Astrocyte of the hippocampus (primary cell): ENCODE results near the gene DPH1.

Source experiments
- DNase-seq: peaks from one replicate; pipeline ENCODE4 v3.0.0; 2011; ENCODE audit warnings: low read depth, low spot score

Gene DPH1

DNA sequence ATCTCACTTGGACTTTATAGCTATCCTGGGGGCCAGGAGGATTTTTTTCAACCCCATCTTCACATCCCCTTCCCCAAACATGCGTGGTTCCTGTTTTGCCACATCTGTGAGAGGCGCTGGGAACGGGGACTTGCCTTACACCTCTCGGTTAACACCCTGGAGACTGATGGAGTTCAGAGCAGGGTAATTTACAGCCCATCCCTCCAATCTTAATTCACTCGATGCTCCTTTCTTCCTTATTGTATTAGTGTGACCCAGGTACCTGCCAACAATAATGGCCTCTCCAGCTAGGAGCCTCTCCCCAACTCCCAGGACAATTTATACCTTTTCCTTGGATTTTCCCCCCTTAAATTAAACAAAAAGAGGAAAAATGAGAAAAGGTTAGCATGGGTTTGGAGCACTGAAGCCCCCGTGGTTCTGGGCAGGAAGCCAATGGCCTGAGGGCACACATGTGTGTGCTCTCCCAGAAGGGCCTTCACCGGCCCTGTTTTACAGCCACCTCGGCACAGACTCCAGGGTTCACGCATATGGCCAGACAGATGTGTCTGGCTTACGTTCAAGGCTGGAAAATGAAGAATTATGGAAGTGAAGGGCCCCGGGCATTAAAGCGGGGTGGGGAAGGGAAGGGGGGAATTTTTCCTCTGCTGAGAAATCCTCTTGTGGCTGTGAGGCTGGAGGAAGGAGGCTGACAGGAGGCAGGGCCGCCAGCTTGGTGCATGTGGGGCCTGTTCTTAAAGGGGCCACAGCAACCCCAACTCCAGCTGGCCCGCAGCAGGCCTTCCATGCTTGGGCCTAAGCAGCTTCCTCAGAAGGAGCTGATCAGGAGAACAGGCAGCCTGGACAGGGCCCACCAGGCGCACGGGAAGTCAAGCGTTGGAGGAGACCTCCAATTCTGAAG, 46.4 kb downstream of the DPH1 start:
- no peak for DNase-seq

DNA sequence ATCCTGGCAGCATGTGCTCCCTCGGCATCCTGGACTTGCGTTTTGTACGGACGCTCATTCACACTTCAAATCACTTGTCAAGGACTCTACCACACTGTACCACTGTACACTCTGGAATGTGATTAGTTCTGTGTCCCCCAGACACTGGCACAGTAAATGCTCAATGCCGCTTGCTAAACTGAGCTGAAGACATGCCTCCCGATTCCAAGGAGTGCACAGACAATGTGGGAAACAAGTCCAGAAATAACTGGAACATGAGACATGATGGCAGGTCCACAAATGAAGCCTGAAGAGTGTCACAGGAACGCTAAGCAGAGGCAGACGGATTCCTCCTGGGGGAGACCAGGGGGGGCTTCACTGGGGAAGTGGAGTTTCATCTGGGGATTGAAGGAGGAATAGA, 47.1 kb downstream of the DPH1 start:
- DNase-seq, result no peak

DNA sequence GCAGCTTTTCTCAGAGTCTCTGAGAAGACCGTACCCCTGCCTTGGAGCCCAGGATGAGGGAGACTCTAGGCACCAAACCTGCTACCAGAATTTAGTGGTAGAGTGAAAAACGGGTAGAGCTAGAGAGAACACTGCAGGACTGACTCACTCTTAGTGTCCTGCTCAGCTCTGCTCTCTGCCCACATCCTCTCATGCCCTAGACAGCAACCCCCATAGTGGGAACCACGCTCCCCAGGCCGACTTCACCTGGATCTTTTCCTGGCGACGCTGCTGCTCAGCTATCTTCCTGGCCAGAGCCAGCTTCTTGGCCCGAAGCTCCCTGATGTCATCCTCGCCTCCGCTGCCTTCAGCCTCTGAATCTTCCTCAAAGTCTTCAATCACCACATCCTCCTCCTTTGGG, 51.6 kb downstream of the DPH1 start:
- no peak for DNase-seq

GRCh38 chr17:2082003-2082781, 52.2 kb downstream of the DPH1 start:
- DNase-seq, result no peak

DNA sequence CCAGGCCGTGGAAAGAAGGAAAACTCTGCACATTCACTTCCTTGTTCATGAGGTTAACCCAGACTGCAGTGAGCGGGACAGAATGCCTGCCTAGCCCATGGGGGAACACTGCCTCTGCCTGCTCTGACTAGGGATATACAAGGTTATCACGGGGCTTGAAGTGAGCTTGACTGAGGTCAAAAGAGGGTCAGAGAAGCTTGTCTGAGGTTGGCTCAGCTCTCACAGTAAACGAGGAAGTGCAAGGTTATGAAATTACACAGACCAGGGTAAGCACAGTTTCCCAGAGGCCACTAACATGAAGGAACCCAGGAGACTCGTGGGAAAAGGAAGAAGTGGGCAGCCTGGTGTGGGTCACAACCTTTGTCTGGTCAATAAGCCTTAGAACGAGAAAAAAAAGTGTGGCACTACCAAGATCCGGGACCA, 53.7 kb downstream of the DPH1 start:
- no peak for DNase-seq

GRCh38 chr17:2084036-2084765, 54.2 kb downstream of the DPH1 start:
- DNase-seq, result no peak

DNA sequence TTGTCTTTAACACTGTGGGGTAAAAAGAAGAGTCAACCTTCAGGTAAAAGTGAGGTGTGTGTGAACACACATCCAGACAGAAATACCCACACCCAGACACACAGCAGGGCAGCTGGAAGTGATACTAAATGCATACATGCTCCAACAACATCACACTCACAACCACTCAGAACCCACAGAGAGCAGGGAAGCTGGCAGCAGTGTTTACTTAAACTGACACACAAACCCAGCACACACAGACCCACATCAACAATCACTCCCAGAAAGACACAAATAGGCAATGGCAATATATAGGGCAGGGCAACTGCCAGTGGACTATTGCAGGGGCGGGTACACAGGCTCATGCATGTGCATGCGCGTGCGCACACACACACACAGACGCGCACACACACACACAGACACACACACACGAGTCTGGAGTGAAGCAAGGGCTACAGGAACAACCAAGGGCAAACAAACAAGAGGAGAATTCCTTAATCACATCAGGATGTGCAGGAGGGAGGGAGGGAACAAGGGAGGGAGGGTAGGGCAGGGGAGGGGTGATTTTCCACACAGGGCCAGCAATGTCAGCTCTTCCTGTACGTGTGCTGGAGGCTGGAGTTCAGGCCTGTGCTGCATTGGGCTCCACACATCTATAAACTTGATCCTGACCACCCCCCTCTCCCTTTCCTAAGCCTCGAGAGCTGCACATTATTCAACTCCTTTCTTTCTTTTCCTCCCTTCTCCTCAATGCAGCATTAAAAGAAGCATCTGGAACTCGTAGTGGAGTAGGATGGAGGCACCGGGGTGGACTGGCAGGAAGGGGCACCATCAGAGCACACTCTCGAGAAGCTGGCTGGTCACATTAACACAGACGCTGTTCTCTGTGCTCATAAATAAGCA, 55.1 kb downstream of the DPH1 start:
- DNase-seq, result no peak

DNA sequence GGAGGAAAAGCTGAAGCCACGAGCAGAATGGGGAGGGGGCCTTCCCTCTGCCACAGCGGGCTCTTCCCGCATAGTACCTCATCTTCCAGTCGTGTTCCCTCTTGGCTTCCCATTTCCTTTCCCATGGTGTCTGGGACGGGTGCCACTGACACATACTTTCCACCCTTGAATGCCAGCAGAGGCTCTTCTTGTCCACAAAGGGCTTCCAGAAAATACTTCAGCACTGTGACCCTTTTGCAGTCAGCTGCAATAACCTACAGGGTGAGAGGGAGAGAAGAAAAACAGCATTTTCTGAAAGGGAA, 55.6 kb downstream of the DPH1 start:
- peak; percentile 64 for DNase-seq

- DNase-seq, result no peak
Measured at GRCh38 chr17:2086306-2086705, 56.4 kb downstream of the DPH1 start.

DNA sequence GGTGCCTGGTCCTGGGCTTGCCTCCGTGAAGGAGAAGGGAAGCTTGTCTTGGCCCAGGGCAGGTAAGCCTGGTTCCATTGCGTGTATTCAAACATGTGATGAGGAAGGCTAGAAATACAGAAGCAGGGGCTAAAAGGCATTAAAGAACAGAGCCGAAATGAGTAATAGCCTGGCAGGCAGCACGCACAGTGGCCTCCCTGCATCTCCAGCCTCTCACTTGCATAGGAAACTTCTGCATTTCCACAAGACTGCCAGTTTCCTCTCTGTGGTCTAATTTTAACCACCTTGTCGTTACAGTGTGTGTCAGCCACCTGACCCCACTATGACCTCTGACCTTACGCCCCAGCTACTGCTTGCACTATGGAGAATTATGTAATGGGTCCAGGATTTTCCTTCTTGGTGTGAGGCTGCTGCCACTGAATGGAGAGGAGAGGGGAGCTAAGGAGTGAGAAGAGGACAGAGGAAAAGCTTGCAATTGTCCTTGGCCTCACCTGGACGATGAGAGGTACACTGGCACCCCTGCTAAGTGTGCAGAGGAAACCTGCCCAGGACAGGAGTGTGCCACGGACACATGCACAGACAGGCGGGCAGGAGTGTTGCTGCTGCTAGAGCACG, 57.8 kb downstream of the DPH1 start:
- no peak for DNase-seq

- DNase-seq, result no peak
Measured at GRCh38 chr17:2089021-2089422, 59.1 kb downstream of the DPH1 start.

DNA sequence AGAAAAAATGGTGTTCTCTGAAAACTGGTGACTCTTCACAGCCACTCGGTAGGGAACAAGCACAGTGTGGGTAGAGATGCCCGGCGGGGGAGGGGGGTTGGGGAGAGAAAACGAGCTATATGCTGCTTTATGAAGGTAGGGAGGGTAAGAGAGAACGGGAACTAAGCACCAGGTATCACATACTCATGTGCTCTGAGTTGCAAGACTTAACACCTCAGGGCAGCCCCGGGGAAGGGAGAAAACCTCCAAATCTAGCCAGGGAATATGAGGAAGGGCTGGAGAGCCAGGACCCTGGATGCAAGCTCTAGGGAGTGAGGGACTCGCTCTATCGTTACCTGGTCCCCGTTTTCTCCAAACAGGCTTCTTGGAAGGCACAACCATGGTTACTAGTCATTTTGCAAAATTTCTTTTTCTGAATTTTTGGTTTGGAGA, 60.3 kb downstream of the DPH1 start:
- no peak for DNase-seq

- peak; percentile 93 for DNase-seq
Measured at GRCh38 chr17:2090804-2091534, 61.0 kb downstream of the DPH1 start.

- DNase-seq, result no peak
Measured at GRCh38 chr17:2092253-2092652, 62.3 kb downstream of the DPH1 start.

DNA sequence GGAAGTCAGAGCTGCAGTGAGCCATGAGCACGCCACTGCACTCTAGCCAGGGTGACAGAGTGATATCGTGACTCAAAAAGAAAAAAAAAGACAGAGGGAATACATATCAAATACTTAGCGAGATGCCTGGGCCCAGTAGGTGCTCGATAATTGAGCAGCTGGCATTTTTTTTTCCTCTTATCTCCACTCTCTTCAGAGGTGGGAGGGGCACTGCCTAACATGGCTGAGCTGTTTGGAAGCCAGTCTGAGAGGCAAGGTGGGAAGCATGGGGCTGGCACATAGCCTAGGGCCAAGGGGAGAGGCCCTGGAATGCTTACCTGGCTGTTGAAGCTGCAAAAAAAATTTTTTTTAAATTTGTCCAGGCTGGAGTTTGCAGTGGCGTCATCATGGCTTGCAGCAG, 63.4 kb downstream of the DPH1 start:
- DNase-seq, result no peak
